Skin epidermis (tissue), 12 donors: ENCODE results near the gene NR6A1.

Experiments used
- H3K27ac ChIP-seq, 21 experiments: fragments of 200-600 bp; sonication (generic) in 11 of 21; one replicate each; pipeline ENCODE4 v1.5.0; 2020; ENCODE audit warnings: mild to moderate bottlenecking in 3 of 21, inconsistent platforms in 2 of 21, moderate library complexity in 2 of 21
- H3K4me3 ChIP-seq, 7 experiments: fragments of 200-600 bp; sonication (generic) in 2 of 7; one replicate each; pipeline ENCODE4 v1.5.0; 2020; ENCODE audit warnings: inconsistent platforms in 2 of 7, mild to moderate bottlenecking in 2 of 7, moderate library complexity in 1 of 7

Gene NR6A1

DNA sequence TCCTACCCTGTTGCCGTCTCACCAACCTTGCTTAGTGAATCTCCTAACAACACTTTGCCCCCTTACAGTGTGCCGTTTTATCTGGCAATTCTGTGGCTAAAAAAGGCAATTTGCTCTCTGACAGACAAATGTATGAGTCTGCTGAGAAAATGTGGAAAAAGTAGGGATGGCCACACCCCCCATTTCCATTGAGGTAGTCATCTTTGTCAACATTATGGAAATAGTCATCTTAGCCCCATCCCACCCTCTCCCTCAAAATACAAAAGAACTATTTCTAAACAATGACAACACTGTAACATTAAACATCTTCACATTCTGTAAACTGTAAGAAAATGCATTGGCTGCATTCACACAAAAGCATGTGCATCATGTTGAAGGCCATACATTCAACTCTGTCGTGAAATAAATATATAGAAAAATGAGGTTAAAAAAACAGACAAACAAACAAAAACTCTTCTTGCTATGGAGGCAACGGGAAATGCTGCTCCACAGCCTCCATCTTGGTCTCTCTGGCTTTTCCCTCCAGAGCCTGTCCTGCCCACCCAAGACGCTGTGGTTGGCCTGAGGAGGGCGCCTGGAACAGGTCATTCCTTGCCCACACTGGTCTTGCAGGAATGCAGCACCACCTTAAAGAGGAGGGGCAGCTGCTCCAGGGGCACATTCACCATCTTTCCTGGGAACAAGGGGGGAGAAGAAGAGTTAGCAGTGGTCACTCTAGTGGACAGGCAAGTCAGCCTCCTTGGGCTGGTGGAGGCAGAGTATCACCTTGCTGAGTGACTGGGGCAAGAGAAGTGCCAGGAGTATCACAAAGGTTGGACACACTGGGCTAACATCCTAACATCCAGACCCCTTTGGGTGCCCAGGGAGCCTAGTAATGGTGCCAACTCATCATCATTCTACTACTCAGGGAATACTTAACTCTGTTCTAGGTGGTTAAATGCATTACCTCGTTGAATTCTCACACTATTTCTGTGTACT, 248.7 kb downstream of the NR6A1 start:
- Histone ChIP-seq H3K27ac (no peak overlapping the region), H3K4me3 (no peak overlapping the region)

GRCh38 chr9:124521142-124521541, 250.0 kb downstream of the NR6A1 start:
- Histone ChIP-seq H3K4me3 (no peak overlapping the region), H3K27ac (no peak overlapping the region)

GRCh38 chr9:124520206-124520596, 250.9 kb downstream of the NR6A1 start:
- Histone ChIP-seq H3K27ac (no peak overlapping the region), H3K4me3 (no peak overlapping the region)

DNA sequence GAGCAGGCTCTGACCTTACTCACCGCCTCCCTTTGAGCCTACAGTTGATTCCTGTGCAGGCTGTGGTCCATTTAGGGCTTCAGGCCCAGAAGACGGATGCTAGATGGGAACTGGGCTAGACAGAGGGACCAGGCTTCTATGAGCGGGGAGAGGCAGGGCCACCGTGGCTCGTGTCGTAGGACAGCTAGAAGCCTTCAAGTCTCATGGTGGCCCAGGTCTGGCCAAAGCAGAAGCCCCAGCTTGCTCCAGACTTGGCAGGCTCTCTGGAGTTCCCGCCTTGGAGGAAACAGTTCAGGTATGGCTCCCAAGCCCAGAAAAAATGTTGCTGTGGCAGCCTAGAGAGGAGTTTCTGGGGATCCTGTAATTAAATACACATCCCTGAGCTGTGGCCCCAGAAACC, 253.0 kb downstream of the NR6A1 start:
- H3K4me3 ChIP-seq, result no peak overlapping the region
- H3K27ac ChIP-seq, result no peak overlapping the region

- no peak overlapping the region for H3K4me3 ChIP-seq
- H3K27ac ChIP-seq, result no peak overlapping the region
Observed at GRCh38 chr9:124517600-124517999, 253.5 kb downstream of the NR6A1 start.

GRCh38 chr9:124514874-124515273, 256.2 kb downstream of the NR6A1 start:
- Histone ChIP-seq H3K27ac (no peak overlapping the region), H3K4me3 (no peak overlapping the region)

DNA sequence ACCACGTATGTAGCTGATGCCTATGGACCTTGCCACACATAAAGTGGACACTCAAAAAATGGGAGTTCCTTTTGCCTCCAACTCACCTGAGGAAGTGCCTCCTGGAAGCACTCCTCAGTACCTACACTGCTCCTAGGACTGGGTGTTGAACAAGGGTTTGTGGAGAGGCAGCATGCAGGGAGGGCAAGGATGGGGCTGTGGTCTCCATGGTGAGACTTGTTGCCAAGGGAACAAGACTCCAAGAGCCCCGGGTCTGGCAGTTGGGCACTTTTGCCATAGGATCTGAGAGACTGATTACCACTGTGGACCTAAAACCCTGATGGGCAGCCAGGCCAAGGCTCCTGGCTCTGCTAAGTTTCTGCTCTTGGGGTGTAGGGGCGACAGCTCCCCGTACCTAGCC, 257.0 kb downstream of the NR6A1 start:
- Histone ChIP-seq H3K4me3 (no peak overlapping the region), H3K27ac (no peak overlapping the region)

GRCh38 chr9:124513376-124513994, 257.6 kb downstream of the NR6A1 start:
- Histone ChIP-seq H3K4me3 (no peak overlapping the region), H3K27ac (no peak overlapping the region)

GRCh38 chr9:124512806-124513204, 258.3 kb downstream of the NR6A1 start:
- Histone ChIP-seq H3K4me3 (no peak overlapping the region), H3K27ac (no peak overlapping the region)

DNA sequence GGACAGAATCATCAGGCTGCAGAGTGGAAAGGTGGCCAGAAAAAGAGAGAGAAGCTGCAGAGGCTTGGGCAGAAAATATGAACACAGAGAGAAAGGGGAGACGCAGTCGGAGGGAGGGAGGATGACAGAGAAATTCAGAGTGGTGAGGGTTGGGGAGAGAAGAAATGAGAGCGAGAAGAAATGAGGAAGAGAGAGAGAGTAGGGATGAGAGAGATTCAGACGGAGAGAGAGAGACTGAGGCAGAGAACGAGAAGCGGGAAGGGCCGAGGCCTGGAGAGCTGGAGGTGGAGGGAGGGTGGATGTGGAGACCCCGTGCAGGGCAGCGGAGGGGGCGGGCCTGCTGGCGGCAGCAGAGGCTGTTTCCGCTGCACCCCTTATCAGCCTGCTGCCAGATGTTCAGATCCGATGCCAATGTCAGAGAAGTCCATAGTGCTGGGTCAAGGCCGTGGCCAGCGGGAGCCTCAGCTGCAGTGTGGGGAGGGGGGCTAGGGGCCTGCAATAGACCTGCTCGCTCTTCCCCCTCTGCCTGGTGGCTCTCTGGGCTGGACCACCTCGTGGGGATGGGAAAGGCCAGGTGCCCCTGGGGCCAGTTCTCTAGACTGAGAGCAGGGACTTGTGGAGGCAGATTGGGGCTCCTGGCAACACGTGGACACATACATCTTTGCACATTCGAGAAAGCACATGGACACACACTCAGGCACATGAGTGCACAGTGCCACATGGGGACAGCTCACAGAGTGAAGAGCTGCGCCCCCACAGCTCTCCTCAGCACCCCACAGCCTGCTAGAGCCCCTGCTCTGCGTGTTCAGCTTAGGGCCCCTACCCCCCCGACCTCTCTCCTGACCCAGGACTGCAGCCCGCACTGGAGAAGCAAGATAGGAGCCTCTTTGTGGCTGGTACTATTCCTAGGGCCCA, 259.0 kb downstream of the NR6A1 start:
- Histone ChIP-seq H3K4me3 (no peak overlapping the region), H3K27ac (no peak overlapping the region)

DNA sequence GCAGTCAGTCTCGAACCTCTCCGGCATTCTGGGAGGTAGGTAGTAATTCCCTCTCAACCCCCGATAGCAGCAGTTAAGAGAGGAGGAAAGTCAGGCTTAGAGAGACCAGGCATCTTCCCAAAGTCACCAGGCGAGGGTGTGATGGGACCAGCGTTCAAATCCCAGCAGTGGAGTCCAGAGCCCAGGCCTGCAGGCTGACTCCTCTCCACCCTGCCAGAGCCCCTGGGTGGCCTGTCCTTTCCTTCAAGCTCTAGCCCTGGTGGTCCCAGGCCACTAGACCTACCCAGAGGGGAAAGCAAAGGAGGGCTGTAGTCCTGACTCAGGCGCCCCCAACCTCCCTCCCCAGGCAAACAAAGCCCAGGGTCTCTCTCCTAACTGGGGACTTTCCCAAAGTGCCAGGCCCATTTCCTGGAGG, 259.7 kb downstream of the NR6A1 start:
- Histone ChIP-seq H3K27ac (no peak overlapping the region), H3K4me3 (no peak overlapping the region)

DNA sequence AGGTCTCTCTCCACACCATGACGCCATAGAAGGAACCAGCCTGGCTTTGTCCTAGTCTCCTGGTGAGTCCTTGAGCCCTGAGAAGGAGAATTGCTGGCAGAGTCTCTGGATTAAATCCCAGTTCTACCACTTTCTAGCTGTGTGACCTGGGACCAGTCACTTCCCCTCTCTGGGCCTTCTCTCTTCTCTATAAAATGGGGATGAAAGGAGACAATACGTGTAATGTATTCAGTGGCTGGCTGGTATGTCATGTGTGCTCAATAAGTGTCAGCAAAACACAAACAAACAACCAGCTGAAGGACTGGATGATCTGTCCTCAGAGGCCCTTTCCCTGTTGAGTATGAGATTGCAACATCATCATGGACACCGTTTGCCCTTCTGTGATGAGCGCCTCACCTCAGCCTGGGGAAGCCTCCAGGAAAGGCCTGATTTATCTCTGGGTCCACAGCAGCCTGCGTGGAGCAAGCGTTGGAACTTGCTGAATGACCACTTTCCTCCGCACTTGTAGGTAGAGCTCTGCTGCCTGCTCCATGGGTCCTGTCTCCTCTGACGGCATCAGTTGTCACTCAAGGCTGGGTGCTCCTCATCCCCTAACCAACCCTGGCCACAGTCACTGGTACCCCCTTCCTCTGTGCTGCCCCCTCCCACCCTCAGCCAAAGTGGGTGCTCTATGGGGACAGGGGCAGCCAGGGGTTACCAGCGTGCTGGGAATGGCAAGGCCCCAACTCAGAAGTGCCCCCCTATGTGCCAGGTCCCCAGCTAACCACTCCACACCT, 260.3 kb downstream of the NR6A1 start:
- H3K4me3 ChIP-seq, result no peak overlapping the region
- no peak overlapping the region for H3K27ac ChIP-seq

DNA sequence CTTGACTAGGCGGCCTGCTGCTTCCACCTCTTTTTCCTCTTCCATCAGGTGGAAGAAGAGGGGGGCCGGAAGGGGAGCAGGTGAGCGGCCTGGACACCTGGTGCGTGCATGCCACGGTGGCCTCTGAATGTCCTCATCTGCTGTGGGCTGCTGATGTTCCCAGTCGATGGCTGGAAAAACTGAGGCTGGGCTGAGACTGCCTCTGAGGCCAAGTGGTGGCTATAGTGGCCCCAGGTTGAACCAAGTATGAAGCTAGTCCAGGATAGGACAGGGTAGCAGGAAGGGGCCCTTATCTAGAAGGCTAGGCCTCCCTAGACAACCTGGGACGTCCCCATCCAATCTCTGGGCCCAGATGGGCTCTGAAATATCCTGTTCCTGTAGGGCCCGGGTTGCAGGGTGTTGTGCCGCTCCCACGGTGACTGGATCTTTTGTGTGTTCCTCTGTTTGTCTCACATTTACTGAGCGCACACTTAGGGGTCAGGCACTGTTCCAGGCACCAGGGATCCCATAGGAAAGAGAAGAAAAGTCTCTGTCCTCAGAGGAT, 263.2 kb downstream of the NR6A1 start:
- Histone ChIP-seq H3K27ac (no peak overlapping the region), H3K4me3 (no peak overlapping the region)

DNA sequence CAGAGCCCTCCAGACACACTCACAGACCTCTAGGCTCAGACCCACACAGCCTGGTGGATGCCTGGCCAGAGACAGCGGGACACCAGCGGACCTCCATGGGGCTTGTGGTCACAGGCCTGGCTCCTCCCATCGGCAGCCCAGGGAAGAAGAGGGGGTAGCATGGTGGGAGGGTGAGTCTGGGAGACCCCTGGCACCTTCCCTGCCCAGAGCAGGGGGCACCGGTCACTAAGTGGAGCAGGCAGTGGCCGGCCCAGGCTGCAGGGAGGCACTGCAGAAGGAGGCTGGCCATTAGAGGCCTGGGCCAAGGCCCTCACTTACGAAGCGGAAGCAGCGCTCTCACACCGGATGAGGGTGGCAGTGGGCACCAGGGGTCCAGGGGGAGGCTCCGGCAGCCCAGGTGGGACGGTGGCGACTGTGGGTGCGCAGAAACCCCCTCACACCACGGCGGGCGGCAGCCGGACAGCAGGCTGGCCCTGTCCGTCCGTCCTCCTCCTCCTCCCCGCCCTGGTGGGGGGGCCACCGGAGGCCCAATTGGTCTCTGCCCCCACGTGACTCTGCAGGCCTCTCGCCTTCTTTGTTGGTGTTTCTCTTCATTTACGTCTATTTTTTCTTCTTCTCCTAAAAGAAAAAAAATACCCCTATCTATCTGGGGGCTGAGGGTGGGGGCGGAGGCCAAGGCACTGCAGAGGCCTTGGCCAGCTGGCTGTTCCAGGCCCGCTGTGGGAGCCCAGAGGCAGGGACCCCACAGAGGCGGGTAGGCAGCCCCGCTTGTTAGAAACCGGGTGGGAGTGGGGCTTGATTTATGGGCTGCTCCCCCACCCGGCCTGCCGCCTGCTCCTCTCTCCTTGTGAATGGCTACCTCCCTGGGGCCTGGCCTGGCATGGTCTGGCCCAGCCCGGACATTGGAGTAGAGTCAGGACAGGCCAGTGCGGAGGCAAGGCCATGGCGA, 263.9 kb downstream of the NR6A1 start, which contains the start of gene NR5A1:
Gene NR5A1, minus strand, starts transcription at position 469 of the 949 bp plus-strand sequence. CDS start 4,004 bp downstream, outside the sequence.
- Histone ChIP-seq H3K27ac (no peak within 1 kb of the TSS), H3K4me3 (no peak within 1 kb of the TSS)

- Histone ChIP-seq H3K4me3 (no peak overlapping the region), H3K27ac (no peak overlapping the region)
Observed at GRCh38 chr9:124506433-124506832, 264.7 kb downstream of the NR6A1 start.

DNA sequence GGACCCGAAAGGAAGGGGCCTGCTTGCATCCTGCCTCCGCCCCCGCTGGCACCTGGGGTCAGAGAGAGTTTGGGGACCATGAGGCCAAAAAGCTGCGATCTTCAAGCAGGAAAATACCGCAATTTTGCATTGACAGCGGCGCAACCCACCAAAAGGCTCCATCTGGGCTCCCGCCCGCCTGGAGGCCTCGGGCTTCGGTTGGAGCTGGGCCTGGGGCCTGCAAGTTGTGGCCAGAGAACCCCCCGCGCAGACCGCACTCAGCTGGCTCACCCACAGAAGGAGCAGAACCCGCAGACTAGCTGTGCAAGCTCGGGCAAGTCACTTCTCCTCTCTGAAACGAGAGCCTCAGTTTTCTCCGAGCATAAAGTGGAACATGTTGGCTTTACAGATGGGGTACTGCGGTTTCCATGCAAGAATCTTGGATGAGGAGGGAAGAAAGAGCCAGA, 265.2 kb downstream of the NR6A1 start:
- H3K27ac ChIP-seq, result no peak overlapping the region
- no peak overlapping the region for H3K4me3 ChIP-seq

GRCh38 chr9:124505006-124505900, 265.9 kb downstream of the NR6A1 start:
- Histone ChIP-seq H3K27ac (no peak overlapping the region), H3K4me3 (peak overlapping the region in 1 of 7 experiments; percentile 32)
